Stimulated activated naive CD8-positive, alpha-beta T cell treated with anti-CD3 and anti-CD28 coated beads, Interleukin-15, amount 100 ng/mL, for 72 hours (primary cell): ENCODE results near the gene POU4F2.

Experiments used
- ATAC-seq: fragments of 150-1000 bp; cut with Tn5 transposase; 2 replicates; pipeline ENCODE4 v1.10.0; 2021; ENCODE audit warnings: mild to moderate bottlenecking, moderate library complexity
- DNase-seq, 2 donors: peaks; one replicate each; pipeline ENCODE4 v3.0.0; 2021 to 2022
- H3K27ac Mint-ChIP-seq, 2 donors: one replicate each; pipeline ENCODE4 v1.8.0; 2022; ENCODE audit warnings: mild to moderate bottlenecking in 2 of 2, mixed read lengths in 2 of 2, moderate library complexity in 2 of 2
- H3K27me3 Mint-ChIP-seq: one replicate; pipeline ENCODE4 v1.8.0; 2022; ENCODE audit warnings: mixed read lengths
- H3K4me1 Mint-ChIP-seq: one replicate; pipeline ENCODE4 v1.8.0; 2022; ENCODE audit warnings: mild to moderate bottlenecking, mixed read lengths
- H3K4me3 Mint-ChIP-seq, 2 donors: one replicate each; pipeline ENCODE4 v1.8.0; 2022; ENCODE audit warnings: mild to moderate bottlenecking in 2 of 2, mixed read lengths in 2 of 2, moderate library complexity in 1 of 2
- H3K9me3 Mint-ChIP-seq, 2 donors: one replicate each; pipeline ENCODE4 v1.8.0; 2022; ENCODE audit warnings: mixed read lengths in 2 of 2

The POU4F2 gene

DNA sequence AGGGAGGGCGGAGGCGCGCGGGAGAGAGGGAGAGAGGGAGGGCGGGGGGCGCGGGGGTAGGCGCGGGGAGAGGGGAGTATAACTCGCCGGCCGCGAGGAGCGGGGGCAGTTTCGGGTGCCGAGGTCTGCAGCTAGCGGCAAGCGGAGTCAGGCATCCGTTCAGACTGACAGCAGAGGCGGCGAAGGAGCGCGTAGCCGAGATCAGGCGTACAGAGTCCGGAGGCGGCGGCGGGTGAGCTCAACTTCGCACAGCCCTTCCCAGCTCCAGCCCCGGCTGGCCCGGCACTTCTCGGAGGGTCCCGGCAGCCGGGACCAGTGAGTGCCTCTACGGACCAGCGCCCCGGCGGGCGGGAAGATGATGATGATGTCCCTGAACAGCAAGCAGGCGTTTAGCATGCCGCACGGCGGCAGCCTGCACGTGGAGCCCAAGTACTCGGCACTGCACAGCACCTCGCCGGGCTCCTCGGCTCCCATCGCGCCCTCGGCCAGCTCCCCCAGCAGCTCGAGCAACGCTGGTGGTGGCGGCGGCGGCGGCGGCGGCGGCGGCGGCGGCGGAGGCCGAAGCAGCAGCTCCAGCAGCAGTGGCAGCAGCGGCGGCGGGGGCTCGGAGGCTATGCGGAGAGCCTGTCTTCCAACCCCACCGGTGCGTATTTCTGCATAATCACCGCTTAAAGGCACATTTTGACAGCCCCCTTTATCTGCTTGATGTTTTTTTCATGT lies at the start of gene POU4F2:
TSS of gene POU4F2 (plus strand) at position 108 of the 720 bp plus-strand sequence. CDS start at position 356, 248 bp downstream.
- H3K9me3 Mint-ChIP-seq: peaks cover 0 to 5% of the 10 kb centered on the region in 2 donors
- H3K27ac Mint-ChIP-seq: peak within 1 kb of the TSS; percentile 48 to 69
- H3K4me1 Mint-ChIP-seq: peaks cover 40% of the 10 kb centered on the region
- H3K27me3 Mint-ChIP-seq: peaks cover 99% of the 10 kb centered on the region
- peak within 1 kb of the TSS; percentile 66 to 80 for H3K4me3 Mint-ChIP-seq
- ATAC-seq (peak; percentile 69), DNase-seq (peak in 1 of 2 donors; percentile 26)

DNA sequence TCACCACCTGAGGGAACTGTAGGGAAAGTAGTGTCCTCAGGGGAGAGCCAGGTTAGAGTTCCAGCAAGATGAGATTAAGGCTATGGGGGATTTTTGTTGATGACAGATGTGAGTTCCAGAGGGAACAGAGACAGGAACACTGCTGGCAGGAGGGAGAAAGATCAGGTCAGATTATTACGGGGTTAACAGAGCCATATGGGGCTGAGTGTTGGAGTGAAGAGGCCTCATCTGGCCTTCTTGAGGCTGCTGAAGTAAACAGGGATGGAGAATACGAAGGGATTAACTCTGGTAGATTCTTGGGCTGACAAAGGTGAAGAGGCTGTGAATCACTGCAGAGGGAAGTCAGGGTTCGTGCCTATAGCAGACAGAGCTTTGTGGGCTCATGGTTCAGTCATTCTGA lies 47.9 kb upstream of the POU4F2 start:
- Mint-ChIP-seq H3K27me3 (peaks cover 21% of the 10 kb centered on the region), H3K4me3 (no peak overlapping the region), H3K27ac (peak overlapping the region in 1 of 2 donors; percentile 0), H3K9me3 (peaks cover 6% of the 10 kb centered on the region in 2 donors), H3K4me1 (no peaks in the 10 kb centered on the region)
- ATAC-seq (no peak), DNase-seq (no peak)

GRCh38 chr4:146592019-146592418 lies 46.7 kb upstream of the POU4F2 start:
- ATAC-seq (no peak), DNase-seq (no peak)
- peaks cover 14% of the 10 kb centered on the region for H3K27me3 Mint-ChIP-seq
- H3K4me1 Mint-ChIP-seq: no peaks in the 10 kb centered on the region
- no peak overlapping the region for H3K4me3 Mint-ChIP-seq
- peak overlapping the region in 1 of 2 donors; percentile 21 for H3K27ac Mint-ChIP-seq
- H3K9me3 Mint-ChIP-seq: peaks cover 12 to 13% of the 10 kb centered on the region in 2 donors

GRCh38 chr4:146632770-146633470 lies 5.8 kb upstream of the POU4F2 start:
- DNase-seq (no peak), ATAC-seq (no peak)
- Mint-ChIP-seq H3K27me3 (peaks cover 90% of the 10 kb centered on the region), H3K9me3 (peaks cover 0 to 12% of the 10 kb centered on the region in 2 donors), H3K4me3 (no peak overlapping the region), H3K27ac (no peak overlapping the region), H3K4me1 (peaks cover 25% of the 10 kb centered on the region)

DNA sequence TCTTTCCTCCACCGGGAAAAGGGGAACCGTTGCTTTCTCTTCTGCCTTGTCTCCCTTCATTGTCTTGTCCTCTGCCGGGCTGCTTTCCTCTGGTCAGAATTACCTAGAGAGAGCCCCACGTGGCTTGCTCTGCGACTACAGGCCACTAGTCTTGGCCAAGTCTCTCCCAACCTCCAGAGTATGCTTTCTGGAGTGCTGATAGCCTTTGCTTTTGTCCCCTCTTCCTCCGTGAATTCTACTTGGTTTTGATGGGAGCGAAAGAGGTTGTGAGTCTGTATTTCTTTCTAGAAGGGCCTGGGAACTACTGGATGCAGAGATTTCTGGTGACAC lies 5.3 kb upstream of the POU4F2 start:
- peaks cover 0 to 12% of the 10 kb centered on the region in 2 donors for H3K9me3 Mint-ChIP-seq
- ATAC-seq: no peak
- no peak for DNase-seq
- H3K27ac Mint-ChIP-seq: no peak overlapping the region
- peak overlapping the region in 1 of 2 donors; percentile 41 for H3K4me3 Mint-ChIP-seq
- H3K27me3 Mint-ChIP-seq: peaks cover 90% of the 10 kb centered on the region
- H3K4me1 Mint-ChIP-seq: peaks cover 30% of the 10 kb centered on the region

GRCh38 chr4:146634825-146635224 lies 3.9 kb upstream of the POU4F2 start:
- peaks cover 0 to 5% of the 10 kb centered on the region in 2 donors for H3K9me3 Mint-ChIP-seq
- peaks cover 43% of the 10 kb centered on the region for H3K4me1 Mint-ChIP-seq
- no peak overlapping the region for H3K4me3 Mint-ChIP-seq
- DNase-seq (no peak), ATAC-seq (no peak)
- H3K27me3 Mint-ChIP-seq: peaks cover 90% of the 10 kb centered on the region
- no peak overlapping the region for H3K27ac Mint-ChIP-seq

DNA sequence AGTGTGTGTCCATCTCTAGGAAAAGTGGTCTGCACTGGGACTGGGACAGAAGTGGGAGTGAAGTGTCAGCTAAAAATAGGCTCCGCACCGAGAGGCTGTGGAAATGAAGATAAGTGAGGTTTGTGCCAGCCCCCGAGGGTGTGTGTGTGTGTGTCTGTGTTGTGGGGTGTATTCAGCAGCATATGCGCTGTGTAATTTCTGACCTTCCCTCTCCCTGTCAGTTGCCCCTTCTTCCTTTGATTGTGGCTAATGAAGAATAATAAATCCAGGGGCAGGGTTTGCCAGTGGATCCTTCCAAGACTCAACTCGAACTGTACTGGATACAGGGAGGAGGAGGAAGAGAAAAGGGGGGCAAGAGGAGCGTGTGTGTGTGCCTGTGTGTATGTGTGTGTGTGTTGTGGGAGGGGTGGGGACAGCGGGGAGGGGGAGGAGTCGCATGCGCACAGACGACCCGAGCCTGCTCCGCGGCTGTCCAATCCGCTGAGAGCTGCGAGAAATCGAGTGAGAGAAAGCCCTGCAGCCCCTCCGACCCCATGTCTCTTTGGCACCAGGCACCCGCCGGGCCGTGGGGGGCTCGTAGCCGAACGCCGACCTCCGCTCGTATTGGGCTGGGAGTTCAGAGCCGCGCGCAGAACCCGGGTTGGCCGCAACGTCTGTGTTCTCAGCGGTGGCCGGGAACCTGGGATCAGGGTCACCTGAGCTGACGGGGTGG lies 916 bp upstream of the POU4F2 start:
- peaks cover 0 to 5% of the 10 kb centered on the region in 2 donors for H3K9me3 Mint-ChIP-seq
- no peak for DNase-seq
- no peak for ATAC-seq
- peak overlapping the region in 1 of 2 donors; percentile 69 for H3K27ac Mint-ChIP-seq
- H3K27me3 Mint-ChIP-seq: peaks cover 100% of the 10 kb centered on the region
- H3K4me3 Mint-ChIP-seq: peak overlapping the region; percentile 66 to 80
- peaks cover 49% of the 10 kb centered on the region for H3K4me1 Mint-ChIP-seq

DNA sequence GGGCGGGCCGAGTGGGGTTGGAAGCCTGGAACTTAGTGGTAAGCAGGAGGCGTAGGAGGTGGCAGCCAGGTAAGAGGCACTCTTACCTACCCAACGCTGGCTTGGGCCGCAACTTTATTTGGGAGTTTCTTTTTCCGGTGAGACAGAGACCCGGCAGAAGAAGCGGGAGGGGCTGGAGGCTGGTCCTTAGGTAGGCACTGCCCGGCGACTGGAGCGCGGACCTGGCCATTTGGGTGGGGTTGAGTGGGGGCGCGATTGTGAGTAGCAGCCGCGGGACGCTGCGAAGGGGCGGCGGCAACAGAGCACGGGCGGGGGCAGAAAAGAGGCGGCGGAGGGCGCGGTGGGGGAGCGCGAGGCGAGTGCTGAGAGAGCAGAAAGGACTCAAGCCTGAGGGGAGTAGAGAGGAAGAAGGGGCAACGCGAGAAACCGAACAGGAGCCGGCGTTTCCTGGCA lies 334 bp upstream of the POU4F2 start:
- ATAC-seq: peak; percentile 10
- H3K27ac Mint-ChIP-seq: peak overlapping the region; percentile 48 to 69
- no peak for DNase-seq
- H3K4me3 Mint-ChIP-seq: peak overlapping the region; percentile 66 to 80
- H3K27me3 Mint-ChIP-seq: peaks cover 100% of the 10 kb centered on the region
- H3K4me1 Mint-ChIP-seq: peaks cover 43% of the 10 kb centered on the region
- H3K9me3 Mint-ChIP-seq: peaks cover 0 to 5% of the 10 kb centered on the region in 2 donors

- ATAC-seq: no peak
- H3K4me1 Mint-ChIP-seq: peaks cover 40% of the 10 kb centered on the region
- H3K9me3 Mint-ChIP-seq: peaks cover 0 to 5% of the 10 kb centered on the region in 2 donors
- peak overlapping the region; percentile 65 to 66 for H3K4me3 Mint-ChIP-seq
- H3K27ac Mint-ChIP-seq: no peak overlapping the region
- H3K27me3 Mint-ChIP-seq: peaks cover 99% of the 10 kb centered on the region
- no peak for DNase-seq
These were observed 826 bp downstream of the POU4F2 start for GRCh38 chr4:146639506-146639932.

DNA sequence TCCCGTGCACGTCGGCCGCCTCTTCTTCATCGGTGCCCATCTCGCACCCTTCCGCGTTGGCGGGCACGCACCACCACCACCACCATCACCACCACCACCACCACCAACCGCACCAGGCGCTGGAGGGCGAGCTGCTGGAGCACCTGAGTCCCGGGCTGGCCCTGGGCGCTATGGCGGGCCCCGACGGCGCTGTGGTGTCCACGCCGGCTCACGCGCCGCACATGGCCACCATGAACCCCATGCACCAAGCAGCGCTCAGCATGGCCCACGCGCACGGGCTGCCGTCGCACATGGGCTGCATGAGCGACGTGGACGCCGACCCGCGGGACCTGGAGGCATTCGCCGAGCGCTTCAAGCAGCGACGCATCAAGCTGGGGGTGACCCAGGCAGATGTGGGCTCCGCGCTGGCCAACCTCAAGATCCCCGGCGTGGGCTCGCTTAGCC lies 1.4 kb downstream of the POU4F2 start:
- Mint-ChIP-seq H3K9me3 (peaks cover 0 to 5% of the 10 kb centered on the region in 2 donors), H3K27me3 (peaks cover 99% of the 10 kb centered on the region), H3K27ac (no peak overlapping the region), H3K4me1 (peaks cover 40% of the 10 kb centered on the region), H3K4me3 (peak overlapping the region; percentile 65 to 66)
- no peak for DNase-seq
- no peak for ATAC-seq

- peak overlapping the region; percentile 15 to 40 for H3K4me3 Mint-ChIP-seq
- no peak for ATAC-seq
- peaks cover 40% of the 10 kb centered on the region for H3K4me1 Mint-ChIP-seq
These were observed 1.9 kb downstream of the POU4F2 start for GRCh38 chr4:146640465-146641061.

DNA sequence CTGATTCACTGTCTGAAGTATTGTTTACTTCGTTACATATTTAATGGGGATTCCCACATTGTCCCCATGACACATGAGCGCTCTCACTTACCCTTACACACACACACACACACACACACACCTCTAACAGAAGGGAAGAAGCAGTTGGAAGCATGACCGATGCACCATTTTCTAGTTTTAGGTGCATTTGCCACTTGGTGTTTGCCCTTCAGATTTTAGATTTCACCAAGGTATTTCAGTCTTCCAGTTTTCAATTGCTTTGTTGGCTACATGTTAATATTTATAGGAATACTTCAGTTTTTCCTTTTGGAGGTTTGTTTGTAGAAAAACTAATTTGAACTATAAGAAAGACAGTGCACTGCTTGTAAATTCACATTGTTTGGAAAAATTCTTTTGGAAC lies 3.1 kb downstream of the POU4F2 start:
- peaks cover 99% of the 10 kb centered on the region for H3K27me3 Mint-ChIP-seq
- H3K9me3 Mint-ChIP-seq: peaks cover 0 to 5% of the 10 kb centered on the region in 2 donors
- H3K27ac Mint-ChIP-seq: no peak overlapping the region
- no peak for ATAC-seq
- no peak for DNase-seq
- H3K4me3 Mint-ChIP-seq: no peak overlapping the region
- H3K4me1 Mint-ChIP-seq: peaks cover 40% of the 10 kb centered on the region

More at GRCh38 chr4:146640465-146641061, 1.9 kb downstream of the POU4F2 start:
- no peak for DNase-seq
- no peak overlapping the region for H3K27ac Mint-ChIP-seq
- H3K27me3 Mint-ChIP-seq: peaks cover 99% of the 10 kb centered on the region
- H3K9me3 Mint-ChIP-seq: peaks cover 0 to 5% of the 10 kb centered on the region in 2 donors

- H3K27ac Mint-ChIP-seq: no peak overlapping the region
- no peak overlapping the region for H3K4me3 Mint-ChIP-seq
- H3K9me3 Mint-ChIP-seq: no peaks in the 10 kb centered on the region
- H3K4me1 Mint-ChIP-seq: peaks cover 25% of the 10 kb centered on the region
- ATAC-seq: no peak
- no peak for DNase-seq
- peaks cover 99% of the 10 kb centered on the region for H3K27me3 Mint-ChIP-seq
These were observed 5.2 kb downstream of the POU4F2 start for GRCh38 chr4:146643812-146644401.

GRCh38 chr4:146645921-146646320 lies 7.2 kb downstream of the POU4F2 start:
- Mint-ChIP-seq H3K27ac (no peak overlapping the region), H3K4me3 (no peak overlapping the region), H3K9me3 (no peaks in the 10 kb centered on the region), H3K27me3 (peaks cover 99% of the 10 kb centered on the region), H3K4me1 (peaks cover 7% of the 10 kb centered on the region)
- ATAC-seq (no peak), DNase-seq (no peak)
